Activated CD4-positive, alpha-beta T cell treated with anti-CD3 and anti-CD28 coated beads, Interleukin-2, amount 50 U/mL, for 4 hours (primary cell): ENCODE data around the gene MTRF1.
A peak's percentile ranks its signal among the peaks of the same experiment; 100 is the strongest.
"Not testable (repeated sequence)": the region's sequence is repeated elsewhere in the genome, so short reads cannot be mapped to it uniquely, and the experiment has no call there.

ENCODE experiments used
- DNase-seq, 2 experiments: peaks; one replicate each; pipeline ENCODE4 v3.0.0-alpha.2; 2020

MTRF1 gene

GRCh38 chr13:41263261-41263971 is at the start of gene MTRF1:
Gene MTRF1 (minus strand): TSS chr13:41263576. CDS start chr13:41260907, 2,669 bp downstream.
- peak; percentile 73 to 78 for DNase-seq

GRCh38 chr13:41313117-41313516 is 49.7 kb upstream of the MTRF1 start:
- no peak for DNase-seq

GRCh38 chr13:41312176-41312500 is 48.8 kb upstream of the MTRF1 start:
- no peak for DNase-seq

GRCh38 chr13:41311406-41312175 is 48.2 kb upstream of the MTRF1 start:
- peak; percentile 29 to 35 for DNase-seq

- DNase-seq, result peak; percentile 94 to 95
Observed at GRCh38 chr13:41310963-41311405, 47.6 kb upstream of the MTRF1 start, which contains the start of gene NAA16. Gene NAA16 (plus strand): TSS chr13:41311267. CDS start chr13:41311529, 262 bp downstream.

- DNase-seq, result no peak
Observed at GRCh38 chr13:41307884-41308640, 44.7 kb upstream of the MTRF1 start.

GRCh38 chr13:41306271-41307145 is 43.1 kb upstream of the MTRF1 start:
- DNase-seq, result no peak

GRCh38 chr13:41304551-41304950 is 41.2 kb upstream of the MTRF1 start:
- DNase-seq, result no peak

GRCh38 chr13:41302743-41303142 is 39.4 kb upstream of the MTRF1 start:
- DNase-seq, result no peak

GRCh38 chr13:41299316-41300094 is 36.1 kb upstream of the MTRF1 start:
- DNase-seq, result no peak

- DNase-seq, result no peak
Observed at GRCh38 chr13:41296879-41297646, 33.7 kb upstream of the MTRF1 start.

GRCh38 chr13:41295973-41296372 is 32.6 kb upstream of the MTRF1 start:
- DNase-seq, result no peak

- no peak for DNase-seq
Observed at GRCh38 chr13:41294914-41295313, 31.5 kb upstream of the MTRF1 start.

GRCh38 chr13:41293272-41293671 is 29.9 kb upstream of the MTRF1 start:
- no peak for DNase-seq

- DNase-seq, result no peak
Observed at GRCh38 chr13:41291246-41291645, 27.9 kb upstream of the MTRF1 start.

GRCh38 chr13:41289463-41289881 is 26.1 kb upstream of the MTRF1 start:
- DNase-seq, result no peak

GRCh38 chr13:41286370-41286769 is 23.0 kb upstream of the MTRF1 start:
- no peak for DNase-seq

- DNase-seq, result no peak
Observed at GRCh38 chr13:41284512-41285288, 21.3 kb upstream of the MTRF1 start.

GRCh38 chr13:41282129-41282571 is 18.8 kb upstream of the MTRF1 start:
- DNase-seq, result no peak

- not testable (repeated sequence) for DNase-seq
Observed at GRCh38 chr13:41279156-41279555, 15.8 kb upstream of the MTRF1 start.
